ENCODE data around the gene GALNTL6.

DNA sequence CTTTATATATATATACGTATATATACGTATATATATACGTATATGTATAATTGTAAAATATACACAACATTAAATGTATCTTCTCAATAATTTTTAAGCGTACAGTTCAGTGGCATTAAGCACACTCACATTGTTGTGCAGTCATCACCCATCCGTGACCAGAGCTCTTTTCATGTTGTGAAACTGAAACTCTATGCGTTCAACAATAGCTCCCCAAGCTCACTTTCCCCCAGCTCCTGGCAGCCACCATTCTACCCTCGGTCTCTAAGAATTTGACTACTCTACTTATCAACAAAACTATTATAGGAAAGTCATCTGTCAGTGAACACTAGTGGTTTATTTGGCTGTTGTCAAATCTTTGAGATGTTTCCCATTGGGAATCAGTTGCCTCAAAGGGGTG is 733.6 kb downstream of the GALNTL6 start:
- no peak for TF ChIP-seq CTCF (IDR thresholded peaks at IDR 0.05)
- TF ChIP-seq POLR2AphosphoS5 (IDR thresholded peaks at IDR 0.05), result no peak
- no peak for TF ChIP-seq POLR2A (IDR thresholded peaks at IDR 0.05)
- no peak for TF ChIP-seq EP300 (IDR thresholded peaks at IDR 0.05)

All from suprapubic skin (tissue), 4 donors.